ENCODE data around the gene GAB2. TPM values are rescaled to one million over a fixed set of nuclear protein-coding genes. Genes with fewer than 3 reads are reported as not detected.

GAB2 gene
- total and polyA plus RNA-seq, 2 donors (not counting 1 experiment from before 2014, with no cell fraction given): 5.8 to 85.9 TPM

- ChIA-PET CTCF (interaction anchor here (0.7 to 5.8 kb wide), 11 partner anchors 8 to 347 kb away, joined by 3 to 180 read pairs (median 7); partner anchors contain the start of gene NARS2), POLR2A (no interaction called here)
- WGBS (ENCODE audit: insufficient coverage): 97% methylated on average over 9 of the region's 12 CpGs
- DNase-seq (no peak), ATAC-seq (ENCODE audit: low read depth) (no peak)
- peak overlapping the region; percentile 14 for H3K4me3 Mint-ChIP-seq
- no peak for TF ChIP-seq EZH2 (IDR thresholded peaks at IDR 0.05; ENCODE audit: borderline replicate concordance, insufficient read depth, low read depth, low read length, poor library complexity, severe bottlenecking)
- TF ChIP-seq CTCF (IDR thresholded peaks at IDR 0.05): no peak
- H3K9me3 Mint-ChIP-seq (ENCODE audit: insufficient read depth): no peaks in the 10 kb centered on the region
- H3K9ac ChIP-seq (ENCODE audit: low read length): no peak overlapping the region
- H3K9me3 ChIP-seq (ENCODE audit: control extremely low read depth in 1 of 3, control insufficient read depth in 2 of 3, insufficient read depth in 1 of 3, low read length in 2 of 3): no peaks in the 10 kb centered on the region
- no peak overlapping the region for H3K27ac Mint-ChIP-seq
- no peaks in the 10 kb centered on the region for H4K20me1 ChIP-seq (ENCODE audit: control insufficient read depth, insufficient read depth, low read length, poor library complexity, severe bottlenecking)
- H3K27me3 ChIP-seq (replicated peaks in 1 of 4; ENCODE audit: control extremely low read depth in 1 of 4, control insufficient read depth in 3 of 4, insufficient read depth in 4 of 4, low read length in 3 of 4): no peaks in the 10 kb centered on the region
- intact Hi-C loops (cut with micrococcal nuclease): loop anchor here (5.0 kb wide), 1 partner anchor 40 kb away; the partner anchor contains the start of genes KCTD21 and USP35
- peak overlapping the region; percentile 15 for H3K4me2 ChIP-seq (replicated peaks; ENCODE audit: low read depth, low read length, poor library complexity, severe bottlenecking)
- H3K79me2 ChIP-seq (ENCODE audit: control insufficient read depth, insufficient read depth, low read length): no peaks in the 10 kb centered on the region
- peaks cover 46 to 52% of the 10 kb centered on the region in 2 donors for H3K4me1 ChIP-seq (ENCODE audit: control insufficient read depth in 2 of 2, insufficient read depth in 2 of 2, low read length in 2 of 2)
- H3K27ac ChIP-seq (ENCODE audit: low read length in 2 of 2): no peak overlapping the region
- H3K4me1 Mint-ChIP-seq: peaks cover 60% of the 10 kb centered on the region
- H3K36me3 ChIP-seq (replicated peaks in 1 of 2; ENCODE audit: control extremely low read depth in 1 of 2, control insufficient read depth in 1 of 2, extremely low read depth in 1 of 2, insufficient read depth in 2 of 2, low read length in 1 of 2): peaks cover 2 to 9% of the 10 kb centered on the region in 2 experiments
- H2AFZ ChIP-seq (ENCODE audit: insufficient read depth, low read depth, low read length, poor library complexity, severe bottlenecking): no peak overlapping the region
- H3K4me3 ChIP-seq (ENCODE audit: control extremely low read depth in 1 of 5, extremely low read depth in 1 of 5, insufficient read depth in 1 of 5, low read depth in 2 of 5, low read length in 4 of 5): no peak overlapping the region
- H3K27me3 Mint-ChIP-seq: no peaks in the 10 kb centered on the region
These were observed 190.6 kb downstream of the GAB2 start for GRCh38 chr11:78226684-78227680.
